Measurements from ENCODE around the gene GPR31. TPM values are rescaled to one million over a fixed set of nuclear protein-coding genes. Genes with fewer than 3 reads are reported as not detected.

The GPR31 gene
- polyA plus RNA-seq, 2 of the 4 experiments (the other 2 are of a cell fraction): not detected

DNA sequence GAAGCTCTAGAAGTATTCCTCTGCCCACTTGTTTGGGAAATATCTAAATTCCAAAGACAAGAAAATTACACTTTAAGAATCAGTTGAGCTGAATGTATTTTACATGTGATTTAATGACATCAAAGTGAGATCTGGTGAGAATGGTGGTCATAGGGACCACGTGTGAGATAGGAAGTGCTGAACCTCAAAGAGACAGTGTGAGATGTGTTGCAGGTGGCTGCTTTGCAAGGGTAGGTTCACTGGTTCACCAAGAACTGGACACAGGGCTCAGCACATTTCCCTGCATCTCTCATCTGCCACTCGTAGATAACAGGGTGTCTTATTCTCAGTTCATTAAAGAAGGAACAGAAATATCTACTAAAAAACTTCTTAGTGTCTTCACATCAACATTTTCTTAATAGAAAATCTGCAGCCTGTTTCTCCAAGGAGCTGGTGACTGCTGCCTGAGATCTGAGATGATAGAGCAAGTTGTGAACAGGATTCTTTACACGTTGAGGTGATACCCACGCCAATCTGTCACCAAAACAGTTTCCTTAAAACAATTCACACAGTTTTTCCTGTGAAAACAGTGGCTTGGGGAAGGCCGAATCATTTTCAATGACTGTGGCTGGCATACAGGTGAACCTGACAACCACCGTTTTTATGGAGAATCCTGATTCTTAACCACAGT lies 27.6 kb downstream of the GPR31 start:
- Histone ChIP-seq H3K4me3 (no peak overlapping the region), H3K4me1 (no peaks in the 10 kb centered on the region), H3K9me3 (no peaks in the 10 kb centered on the region), H3K4me2 (no peak overlapping the region), H3K27ac (no peak overlapping the region)
- ChIA-PET POLR2A (no interaction called here), CTCF (interaction anchor here (1.0 kb wide), 2 partner anchors 8 to 355 kb away, joined by 4 read pairs; no protein-coding TSS in a partner anchor)
- no peak for ATAC-seq
- 51% methylated on average over 6 of the region's 6 CpGs for WGBS (ENCODE audit: missing lambda C conversion rate)
- DNase-seq (ENCODE audit: low read depth in 1 of 2, low spot score in 1 of 2): no peak
- no peak for FAIRE-seq
- TF ChIP-seq MAX (IDR thresholded peaks at IDR 0.05) (no peak), HOXB13 (CRISPR knock-in tag; IDR thresholded peaks at IDR 0.05; ENCODE audit: low read depth) (no peak), NFE2L2 (conservative IDR thresholded peaks at IDR 0.05; ENCODE audit: low read length) (no peak), HDAC2 (IDR thresholded peaks at IDR 0.05) (no peak), RCOR1 (IDR thresholded peaks at IDR 0.05; ENCODE audit: low read depth, low read length) (no peak), BHLHE40 (IDR thresholded peaks at IDR 0.05; ENCODE audit: low read depth, low read length) (no peak), EHF (CRISPR knock-in tag; IDR thresholded peaks at IDR 0.05) (no peak), RFX5 (IDR thresholded peaks at IDR 0.05) (no peak), FOSL2 (IDR thresholded peaks at IDR 0.05) (no peak), FOSL2 (CRISPR knock-in tag; IDR thresholded peaks at IDR 0.05) (no peak), RNF2 (IDR thresholded peaks at IDR 0.05; ENCODE audit: borderline replicate concordance, low read depth) (no peak), TFCP2L1 (CRISPR knock-in tag; IDR thresholded peaks at IDR 0.05) (no peak), MYC (IDR thresholded peaks at IDR 0.05; ENCODE audit: borderline replicate concordance, low read length) (no peak), CHD4 (IDR thresholded peaks at IDR 0.05; ENCODE audit: borderline replicate concordance) (no peak), JUN (IDR thresholded peaks at IDR 0.05) (no peak), HOXA7 (CRISPR knock-in tag; IDR thresholded peaks at IDR 0.05) (no peak)

DNA sequence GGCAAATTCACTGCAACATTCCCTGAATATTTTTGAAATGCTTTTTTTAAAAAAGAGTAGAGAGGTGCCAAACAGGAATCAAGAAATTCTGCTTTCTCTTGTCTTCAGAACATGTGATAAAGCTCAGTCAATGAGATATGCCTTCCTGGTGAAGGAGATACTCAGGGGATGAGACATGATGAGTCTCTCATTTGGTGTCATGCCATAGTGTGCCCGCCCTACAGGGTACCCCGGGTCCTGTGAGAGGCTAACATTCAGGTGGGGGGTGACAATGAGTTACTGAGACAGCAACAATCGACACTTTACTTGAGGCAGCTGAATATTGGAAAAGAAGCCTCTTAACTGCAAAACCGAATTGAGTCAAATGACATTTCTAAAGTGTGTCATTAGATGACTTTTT lies 28.2 kb downstream of the GPR31 start:
- TF ChIP-seq RCOR1 (IDR thresholded peaks at IDR 0.05; ENCODE audit: low read depth, low read length) (no peak), KDM1A (IDR thresholded peaks at IDR 0.05; ENCODE audit: low read depth) (no peak), NPAS2 (CRISPR knock-in tag; IDR thresholded peaks at IDR 0.05; ENCODE audit: borderline replicate concordance) (no peak), GATA3 (IDR thresholded peaks at IDR 0.05; ENCODE audit: borderline replicate concordance) (no peak), MAX (IDR thresholded peaks at IDR 0.05) (no peak), PHF8 (IDR thresholded peaks at IDR 0.05; ENCODE audit: borderline replicate concordance, low read depth) (no peak), RAD21 (conservative IDR thresholded peaks at IDR 0.05 in 1 of 2, IDR thresholded peaks at IDR 0.05 in 1 of 2) (no peak), SREBF2 (IDR thresholded peaks at IDR 0.05) (no peak), HEYL (CRISPR knock-in tag; IDR thresholded peaks at IDR 0.05) (no peak), HDAC2 (IDR thresholded peaks at IDR 0.05) (no peak), HOXB5 (CRISPR knock-in tag; IDR thresholded peaks at IDR 0.05) (no peak), NR3C1 (IDR thresholded peaks at IDR 0.05) (no peak), RARB (CRISPR knock-in tag; IDR thresholded peaks at IDR 0.05) (no peak), POLR2A (IDR thresholded peaks at IDR 0.05; ENCODE audit: low read length) (no peak), FOXS1 (CRISPR knock-in tag; IDR thresholded peaks at IDR 0.05) (no peak), CBX2 (IDR thresholded peaks at IDR 0.05; ENCODE audit: borderline replicate concordance, low read depth) (no peak), MAFK (IDR thresholded peaks at IDR 0.05; ENCODE audit: partially characterized antibody) (no peak)
- Histone ChIP-seq H3K4me2 (no peak overlapping the region), H3K27ac (no peak overlapping the region), H3K4me3 (no peak overlapping the region), H3K4me1 (no peaks in the 10 kb centered on the region), H3K9me3 (no peaks in the 10 kb centered on the region)
- WGBS (ENCODE audit: missing lambda C conversion rate): 18% methylated on average over 4 of the region's 4 CpGs
- ATAC-seq (no peak), DNase-seq (ENCODE audit: low read depth in 1 of 2, low spot score in 1 of 2) (no peak), FAIRE-seq (no peak)
- CTCF ChIA-PET: interaction anchor here (1.0 kb wide), 2 partner anchors 9 to 355 kb away, joined by 4 read pairs; no protein-coding TSS in a partner anchor
- POLR2A ChIA-PET: no interaction called here

All from A549 (cell line).